Liver (tissue), 9 donors: Measurements from ENCODE around the gene DHRS7. TPM values are rescaled to one million over a fixed set of nuclear protein-coding genes. Genes with fewer than 3 reads are reported as not detected.

ENCODE experiments used
- DNase-seq: peaks from one replicate; pipeline ENCODE4 v3.0.0-alpha.2; 2017; ENCODE audit warnings: low spot score
- H3K27ac ChIP-seq, 2 donors: one replicate each; pipeline ENCODE4 v1.7.0; 2013; ENCODE audit warnings: inconsistent platforms in 2 of 2, low read length in 2 of 2, control low read depth in 1 of 2, low read depth in 1 of 2, mild to moderate bottlenecking in 1 of 2
- H3K27me3 ChIP-seq, 4 donors: one replicate each; pipeline versions ENCODE4 v1.6.1 to v1.7.0; 2013; ENCODE audit warnings: low read length in 3 of 4, inconsistent platforms in 1 of 4, mild to moderate bottlenecking in 1 of 4, moderate library complexity in 1 of 4; ENCODE audit not compliant: control insufficient read depth in 4 of 4, insufficient read depth in 4 of 4
- H3K36me3 ChIP-seq, 4 donors: one replicate each; pipeline versions ENCODE4 v1.6.1 to v1.7.0; 2013; ENCODE audit warnings: low read length in 3 of 4, mild to moderate bottlenecking in 3 of 4, low read depth in 1 of 4, moderate library complexity in 1 of 4; ENCODE audit not compliant: control insufficient read depth in 4 of 4, insufficient read depth in 3 of 4
- H3K4me1 ChIP-seq, 4 donors: one replicate each; pipeline versions ENCODE4 v1.6.1 to v1.7.0; 2013; ENCODE audit warnings: low read length in 3 of 4, mild to moderate bottlenecking in 3 of 4, moderate library complexity in 1 of 4; ENCODE audit not compliant: control insufficient read depth in 4 of 4, insufficient read depth in 4 of 4
- H3K4me3 ChIP-seq, 3 donors: one replicate each; pipeline versions ENCODE4 v1.6.1 to v1.7.0; 2013; ENCODE audit warnings: low read length in 3 of 3, control low read depth in 1 of 3, low read depth in 1 of 3, mild to moderate bottlenecking in 1 of 3
- H3K9ac ChIP-seq, 2 donors: one replicate each; pipeline ENCODE4 v1.7.0; 2013; ENCODE audit warnings: low read length in 2 of 2, mild to moderate bottlenecking in 2 of 2, moderate library complexity in 2 of 2, control low read depth in 1 of 2, low read depth in 1 of 2
- H3K9me3 ChIP-seq, 4 donors: one replicate each; pipeline versions ENCODE4 v1.6.1 to v1.7.0; 2013; ENCODE audit warnings: low read length in 3 of 4; ENCODE audit not compliant: control insufficient read depth in 4 of 4
- CTCF ChIP-seq: fragments of 150-350 bp; IDR thresholded peaks from 2 replicates; pipeline ENCODE4 v1.5.1; 2017; ENCODE audit warnings: improper control_type of control experiment, low read depth, low read length; ENCODE audit not compliant: missing input control
- EGR1 ChIP-seq, 2 donors: IDR thresholded peaks; 2 replicates each; pipeline ENCODE4 v1.6.1; 2016 to 2018; ENCODE audit warnings: antibody characterized with exemption in 2 of 2, low read depth in 2 of 2
- FOXA1 ChIP-seq: IDR thresholded peaks from 2 replicates; pipeline ENCODE4 v1.6.1; 2016; ENCODE audit warnings: antibody characterized with exemption
- FOXA2 ChIP-seq: IDR thresholded peaks from 2 replicates; pipeline ENCODE4 v1.6.1; 2016; ENCODE audit warnings: antibody characterized with exemption
- GABPA ChIP-seq, 2 donors: IDR thresholded peaks in 1 of 2; conservative IDR thresholded peaks in 1 of 2; 2 replicates each; pipeline ENCODE4 v1.6.1; 2016; ENCODE audit warnings: antibody characterized with exemption in 2 of 2, mild to moderate bottlenecking in 1 of 2, moderate library complexity in 1 of 2
- HNF4A ChIP-seq, 2 donors: conservative IDR thresholded peaks; 2 replicates each; pipeline ENCODE4 v1.6.1; 2016; ENCODE audit warnings: antibody characterized with exemption in 2 of 2, mild to moderate bottlenecking in 2 of 2
- HNF4G ChIP-seq: IDR thresholded peaks from 2 replicates; pipeline ENCODE4 v1.6.1; 2016; ENCODE audit warnings: antibody characterized with exemption
- MAX ChIP-seq: IDR thresholded peaks from 2 replicates; pipeline ENCODE4 v1.6.1; 2016; ENCODE audit warnings: antibody characterized with exemption
- NR2F2 ChIP-seq: IDR thresholded peaks from 2 replicates; pipeline ENCODE4 v1.6.1; 2016; ENCODE audit warnings: antibody characterized with exemption
- RAD21 ChIP-seq, 2 donors: IDR thresholded peaks; 2 replicates each; pipeline ENCODE4 v1.6.1; 2016; ENCODE audit warnings: antibody characterized with exemption in 2 of 2, mild to moderate bottlenecking in 2 of 2
- RXRA ChIP-seq, 2 donors: IDR thresholded peaks; 2 replicates each; pipeline ENCODE4 v1.6.1; 2017 to 2018; ENCODE audit warnings: antibody characterized with exemption in 2 of 2, mild to moderate bottlenecking in 1 of 2
- SP1 ChIP-seq: IDR thresholded peaks from 2 replicates; pipeline ENCODE4 v1.6.1; 2018; ENCODE audit warnings: antibody characterized with exemption, mild to moderate bottlenecking
- TAF1 ChIP-seq: conservative IDR thresholded peaks from 2 replicates; pipeline ENCODE4 v1.6.1; 2016; ENCODE audit warnings: antibody characterized with exemption, mild to moderate bottlenecking
- YY1 ChIP-seq: IDR thresholded peaks from 2 replicates; pipeline ENCODE4 v1.6.1; 2016; ENCODE audit warnings: antibody characterized with exemption, mild to moderate bottlenecking
- WGBS: extraction: QIAGEN DNeasy Blood & Tissue Kit; methylation state at CpG from one replicate; pipeline ENCODE4 v1.1.7; 2013; 5-methylcytosine and 5-hydroxymethylcytosine counted together
- polyA plus RNA-seq, 2 donors: library from polyadenylated mRNA; stranded (reverse) in 1 of 2; unstranded in 1 of 2; fragments of 200-250 nt in 1 of 2; fragments of >200 nt in 1 of 2; fragmentation: Nextera tagmentation in 1 of 2; extraction: Ambion mirVana in 1 of 2; gene quantifications; one replicate each; pipeline versions ENCODE4 v1.2.1 to v1.2.3, GENCODE V29; 2013 to 2015
- total RNA-seq, 2 donors: library from RNA; depleted of rRNA; stranded (reverse); fragments of >200 nt; gene quantifications; one replicate each; pipeline ENCODE4 v1.2.3, GENCODE V29; 2014
- TF ChIP-seq, protein P1 (sequence below): IDR thresholded peaks from 2 replicates; pipeline ENCODE4 v1.6.1; 2016; ENCODE audit warnings: antibody characterized with exemption
- TF ChIP-seq, protein P2 (sequence below): IDR thresholded peaks from 2 replicates; pipeline ENCODE4 v1.6.1; 2016; ENCODE audit warnings: antibody characterized with exemption, mild to moderate bottlenecking
- donor health status: healthy.
- donor health status: healthy.
- donor health status: healthy.
- donor health status: healthy.
- donor health status: healthy.

The DHRS7 gene
- total and polyA plus RNA-seq, 4 donors, result 42.1 to 180 (median 80.3) TPM

DNA sequence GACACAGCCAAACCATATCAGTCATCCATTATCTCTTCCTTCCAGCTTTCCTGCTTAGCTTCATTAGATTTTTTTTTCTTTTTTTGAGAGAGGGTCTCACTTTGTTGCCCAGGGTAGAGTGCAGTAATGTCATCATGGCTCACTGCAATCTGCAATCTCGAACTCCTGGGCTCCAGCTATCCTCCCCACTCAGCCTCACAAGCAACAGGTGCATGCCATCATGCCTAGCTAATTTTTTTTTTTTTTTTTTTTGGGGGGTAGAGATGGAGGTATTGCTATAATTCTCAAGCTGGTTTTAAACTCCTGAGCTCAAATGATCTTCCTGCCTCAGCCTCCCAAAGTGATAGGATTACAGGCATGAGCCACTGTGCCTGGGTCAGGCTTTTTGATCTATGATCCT lies 45.5 kb upstream of the DHRS7 start:
- no peak overlapping the region for H3K9ac ChIP-seq
- no peaks in the 10 kb centered on the region for H3K9me3 ChIP-seq
- no peaks in the 10 kb centered on the region for H3K36me3 ChIP-seq
- no peak overlapping the region for H3K4me3 ChIP-seq
- TF ChIP-seq FOXA1, result no peak
- TF ChIP-seq, protein P1, sequence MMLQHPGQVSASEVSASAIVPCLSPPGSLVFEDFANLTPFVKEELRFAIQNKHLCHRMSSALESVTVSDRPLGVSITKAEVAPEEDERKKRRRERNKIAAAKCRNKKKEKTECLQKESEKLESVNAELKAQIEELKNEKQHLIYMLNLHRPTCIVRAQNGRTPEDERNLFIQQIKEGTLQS, result no peak
- no peak for TF ChIP-seq MAX
- no peak for TF ChIP-seq TAF1
- TF ChIP-seq RXRA (IDR thresholded peaks at IDR 0.05), result no peak
- no peak for TF ChIP-seq CTCF
- no peak for TF ChIP-seq RAD21 (IDR thresholded peaks at IDR 0.05)
- no peak for TF ChIP-seq GABPA (IDR thresholded peaks at IDR 0.05 in 1 of 2, conservative IDR thresholded peaks at IDR 0.05 in 1 of 2)
- no peak for DNase-seq
- no peaks in the 10 kb centered on the region for H3K4me1 ChIP-seq
- WGBS, result 76% methylated on average over 1 of the region's 1 CpG
- no peak overlapping the region for H3K27ac ChIP-seq
- H3K27me3 ChIP-seq, result no peaks in the 10 kb centered on the region

DNA sequence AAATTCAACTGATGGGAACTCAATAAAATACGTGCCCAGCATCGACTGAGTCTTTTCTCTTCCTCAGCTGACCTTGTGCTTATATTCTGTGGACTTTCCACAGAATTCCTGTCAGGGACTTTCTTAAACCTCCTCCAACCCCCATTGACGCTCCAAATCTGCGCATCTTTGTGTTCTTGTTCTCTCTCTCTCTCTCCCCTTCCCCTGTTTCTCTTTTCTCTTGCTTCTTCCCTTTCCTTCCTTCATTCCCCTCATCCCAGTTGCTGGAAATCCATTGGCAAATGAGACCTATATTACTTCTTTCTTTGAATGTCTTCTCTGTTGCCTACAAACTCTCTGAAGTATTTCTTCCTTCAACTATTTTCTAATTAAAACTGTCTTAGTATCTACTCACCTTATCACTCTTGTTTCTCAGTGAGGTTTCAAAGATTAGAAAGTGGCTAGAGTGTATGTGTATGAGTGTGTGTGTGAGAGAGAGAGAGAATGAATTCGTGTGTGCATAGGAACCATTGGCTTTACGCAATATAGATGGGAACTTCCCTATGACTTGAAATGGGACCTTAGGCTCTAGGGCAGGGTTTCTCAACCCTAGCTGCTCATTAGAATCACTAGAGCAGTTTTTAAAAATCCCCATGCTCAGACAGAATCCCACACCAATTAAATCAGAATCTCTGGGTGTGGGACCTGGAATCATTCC lies 41.8 kb upstream of the DHRS7 start:
- no peaks in the 10 kb centered on the region for H3K27me3 ChIP-seq
- no peak overlapping the region for H3K4me3 ChIP-seq
- WGBS, result 79% methylated on average over 6 of the region's 6 CpGs
- H3K4me1 ChIP-seq, result no peaks in the 10 kb centered on the region
- no peak for DNase-seq
- TF ChIP-seq GABPA (IDR thresholded peaks at IDR 0.05 in 1 of 2, conservative IDR thresholded peaks at IDR 0.05 in 1 of 2), result no peak
- no peak for TF ChIP-seq RAD21 (IDR thresholded peaks at IDR 0.05)
- TF ChIP-seq EGR1 (IDR thresholded peaks at IDR 0.05; ENCODE audit: low read depth in 2 of 2), result no peak
- TF ChIP-seq NR2F2, result no peak
- TF ChIP-seq HNF4G, result no peak
- TF ChIP-seq YY1, result no peak
- no peak for TF ChIP-seq RXRA (IDR thresholded peaks at IDR 0.05)
- TF ChIP-seq, protein P1, result no peak
- TF ChIP-seq FOXA2, result no peak
- no peak for TF ChIP-seq HNF4A (conservative IDR thresholded peaks at IDR 0.05)
- TF ChIP-seq, protein P2, sequence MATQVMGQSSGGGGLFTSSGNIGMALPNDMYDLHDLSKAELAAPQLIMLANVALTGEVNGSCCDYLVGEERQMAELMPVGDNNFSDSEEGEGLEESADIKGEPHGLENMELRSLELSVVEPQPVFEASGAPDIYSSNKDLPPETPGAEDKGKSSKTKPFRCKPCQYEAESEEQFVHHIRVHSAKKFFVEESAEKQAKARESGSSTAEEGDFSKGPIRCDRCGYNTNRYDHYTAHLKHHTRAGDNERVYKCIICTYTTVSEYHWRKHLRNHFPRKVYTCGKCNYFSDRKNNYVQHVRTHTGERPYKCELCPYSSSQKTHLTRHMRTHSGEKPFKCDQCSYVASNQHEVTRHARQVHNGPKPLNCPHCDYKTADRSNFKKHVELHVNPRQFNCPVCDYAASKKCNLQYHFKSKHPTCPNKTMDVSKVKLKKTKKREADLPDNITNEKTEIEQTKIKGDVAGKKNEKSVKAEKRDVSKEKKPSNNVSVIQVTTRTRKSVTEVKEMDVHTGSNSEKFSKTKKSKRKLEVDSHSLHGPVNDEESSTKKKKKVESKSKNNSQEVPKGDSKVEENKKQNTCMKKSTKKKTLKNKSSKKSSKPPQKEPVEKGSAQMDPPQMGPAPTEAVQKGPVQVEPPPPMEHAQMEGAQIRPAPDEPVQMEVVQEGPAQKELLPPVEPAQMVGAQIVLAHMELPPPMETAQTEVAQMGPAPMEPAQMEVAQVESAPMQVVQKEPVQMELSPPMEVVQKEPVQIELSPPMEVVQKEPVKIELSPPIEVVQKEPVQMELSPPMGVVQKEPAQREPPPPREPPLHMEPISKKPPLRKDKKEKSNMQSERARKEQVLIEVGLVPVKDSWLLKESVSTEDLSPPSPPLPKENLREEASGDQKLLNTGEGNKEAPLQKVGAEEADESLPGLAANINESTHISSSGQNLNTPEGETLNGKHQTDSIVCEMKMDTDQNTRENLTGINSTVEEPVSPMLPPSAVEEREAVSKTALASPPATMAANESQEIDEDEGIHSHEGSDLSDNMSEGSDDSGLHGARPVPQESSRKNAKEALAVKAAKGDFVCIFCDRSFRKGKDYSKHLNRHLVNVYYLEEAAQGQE, result no peak
- no peak for TF ChIP-seq SP1
- no peak for TF ChIP-seq FOXA1
- no peak for TF ChIP-seq MAX
- H3K9ac ChIP-seq, result no peak overlapping the region
- no peaks in the 10 kb centered on the region for H3K36me3 ChIP-seq
- no peak overlapping the region for H3K27ac ChIP-seq
- no peaks in the 10 kb centered on the region for H3K9me3 ChIP-seq
